ENCODE data around the gene NF2.

DNA sequence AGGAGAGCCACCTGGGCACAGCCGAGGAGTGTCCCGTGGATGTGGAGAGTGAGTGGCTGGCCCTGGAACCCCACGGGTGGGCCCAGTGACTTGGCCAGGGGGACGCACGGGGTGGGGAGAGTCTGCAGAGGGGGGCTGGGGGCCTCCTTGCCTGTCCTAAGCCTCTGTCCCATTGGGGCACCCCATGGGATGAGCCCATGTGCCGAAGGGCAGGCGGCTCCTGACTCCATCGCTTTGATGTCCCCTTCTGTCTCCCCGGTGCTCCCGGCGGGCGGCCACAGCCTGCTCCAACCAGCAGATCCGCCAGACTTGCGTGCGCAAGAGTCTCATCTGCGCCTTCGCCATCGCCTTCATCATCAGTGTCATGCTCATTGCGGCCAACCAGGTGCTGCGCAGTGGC is 125.7 kb downstream of the NF2 start:
- TF ChIP-seq, protein P1, sequence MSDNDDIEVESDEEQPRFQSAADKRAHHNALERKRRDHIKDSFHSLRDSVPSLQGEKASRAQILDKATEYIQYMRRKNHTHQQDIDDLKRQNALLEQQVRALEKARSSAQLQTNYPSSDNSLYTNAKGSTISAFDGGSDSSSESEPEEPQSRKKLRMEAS (CRISPR knock-in tag; IDR thresholded peaks at IDR 0.05), result no peak
- no peak for TF ChIP-seq TEAD4 (CRISPR knock-in tag; IDR thresholded peaks at IDR 0.05)
- TF ChIP-seq, protein P2, sequence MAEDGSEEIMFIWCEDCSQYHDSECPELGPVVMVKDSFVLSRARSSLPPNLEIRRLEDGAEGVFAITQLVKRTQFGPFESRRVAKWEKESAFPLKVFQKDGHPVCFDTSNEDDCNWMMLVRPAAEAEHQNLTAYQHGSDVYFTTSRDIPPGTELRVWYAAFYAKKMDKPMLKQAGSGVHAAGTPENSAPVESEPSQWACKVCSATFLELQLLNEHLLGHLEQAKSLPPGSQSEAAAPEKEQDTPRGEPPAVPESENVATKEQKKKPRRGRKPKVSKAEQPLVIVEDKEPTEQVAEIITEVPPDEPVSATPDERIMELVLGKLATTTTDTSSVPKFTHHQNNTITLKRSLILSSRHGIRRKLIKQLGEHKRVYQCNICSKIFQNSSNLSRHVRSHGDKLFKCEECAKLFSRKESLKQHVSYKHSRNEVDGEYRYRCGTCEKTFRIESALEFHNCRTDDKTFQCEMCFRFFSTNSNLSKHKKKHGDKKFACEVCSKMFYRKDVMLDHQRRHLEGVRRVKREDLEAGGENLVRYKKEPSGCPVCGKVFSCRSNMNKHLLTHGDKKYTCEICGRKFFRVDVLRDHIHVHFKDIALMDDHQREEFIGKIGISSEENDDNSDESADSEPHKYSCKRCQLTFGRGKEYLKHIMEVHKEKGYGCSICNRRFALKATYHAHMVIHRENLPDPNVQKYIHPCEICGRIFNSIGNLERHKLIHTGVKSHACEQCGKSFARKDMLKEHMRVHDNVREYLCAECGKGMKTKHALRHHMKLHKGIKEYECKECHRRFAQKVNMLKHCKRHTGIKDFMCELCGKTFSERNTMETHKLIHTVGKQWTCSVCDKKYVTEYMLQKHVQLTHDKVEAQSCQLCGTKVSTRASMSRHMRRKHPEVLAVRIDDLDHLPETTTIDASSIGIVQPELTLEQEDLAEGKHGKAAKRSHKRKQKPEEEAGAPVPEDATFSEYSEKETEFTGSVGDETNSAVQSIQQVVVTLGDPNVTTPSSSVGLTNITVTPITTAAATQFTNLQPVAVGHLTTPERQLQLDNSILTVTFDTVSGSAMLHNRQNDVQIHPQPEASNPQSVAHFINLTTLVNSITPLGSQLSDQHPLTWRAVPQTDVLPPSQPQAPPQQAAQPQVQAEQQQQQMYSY (CRISPR knock-in tag; IDR thresholded peaks at IDR 0.05), result no peak
- TF ChIP-seq, protein P3, sequence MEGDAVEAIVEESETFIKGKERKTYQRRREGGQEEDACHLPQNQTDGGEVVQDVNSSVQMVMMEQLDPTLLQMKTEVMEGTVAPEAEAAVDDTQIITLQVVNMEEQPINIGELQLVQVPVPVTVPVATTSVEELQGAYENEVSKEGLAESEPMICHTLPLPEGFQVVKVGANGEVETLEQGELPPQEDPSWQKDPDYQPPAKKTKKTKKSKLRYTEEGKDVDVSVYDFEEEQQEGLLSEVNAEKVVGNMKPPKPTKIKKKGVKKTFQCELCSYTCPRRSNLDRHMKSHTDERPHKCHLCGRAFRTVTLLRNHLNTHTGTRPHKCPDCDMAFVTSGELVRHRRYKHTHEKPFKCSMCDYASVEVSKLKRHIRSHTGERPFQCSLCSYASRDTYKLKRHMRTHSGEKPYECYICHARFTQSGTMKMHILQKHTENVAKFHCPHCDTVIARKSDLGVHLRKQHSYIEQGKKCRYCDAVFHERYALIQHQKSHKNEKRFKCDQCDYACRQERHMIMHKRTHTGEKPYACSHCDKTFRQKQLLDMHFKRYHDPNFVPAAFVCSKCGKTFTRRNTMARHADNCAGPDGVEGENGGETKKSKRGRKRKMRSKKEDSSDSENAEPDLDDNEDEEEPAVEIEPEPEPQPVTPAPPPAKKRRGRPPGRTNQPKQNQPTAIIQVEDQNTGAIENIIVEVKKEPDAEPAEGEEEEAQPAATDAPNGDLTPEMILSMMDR (IDR thresholded peaks at IDR 0.05), result no peak
- TF ChIP-seq ZNF232 (CRISPR knock-in tag; IDR thresholded peaks at IDR 0.05), result no peak
- no peak for TF ChIP-seq NFYB (CRISPR knock-in tag; conservative IDR thresholded peaks at IDR 0.05; ENCODE audit: low read depth)
- TF ChIP-seq NR2C2 (CRISPR knock-in tag; IDR thresholded peaks at IDR 0.05), result no peak
- TF ChIP-seq, protein P4, sequence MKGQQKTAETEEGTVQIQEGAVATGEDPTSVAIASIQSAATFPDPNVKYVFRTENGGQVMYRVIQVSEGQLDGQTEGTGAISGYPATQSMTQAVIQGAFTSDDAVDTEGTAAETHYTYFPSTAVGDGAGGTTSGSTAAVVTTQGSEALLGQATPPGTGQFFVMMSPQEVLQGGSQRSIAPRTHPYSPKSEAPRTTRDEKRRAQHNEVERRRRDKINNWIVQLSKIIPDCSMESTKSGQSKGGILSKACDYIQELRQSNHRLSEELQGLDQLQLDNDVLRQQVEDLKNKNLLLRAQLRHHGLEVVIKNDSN (CRISPR knock-in tag; IDR thresholded peaks at IDR 0.05), result no peak
- TF ChIP-seq, protein P5, sequence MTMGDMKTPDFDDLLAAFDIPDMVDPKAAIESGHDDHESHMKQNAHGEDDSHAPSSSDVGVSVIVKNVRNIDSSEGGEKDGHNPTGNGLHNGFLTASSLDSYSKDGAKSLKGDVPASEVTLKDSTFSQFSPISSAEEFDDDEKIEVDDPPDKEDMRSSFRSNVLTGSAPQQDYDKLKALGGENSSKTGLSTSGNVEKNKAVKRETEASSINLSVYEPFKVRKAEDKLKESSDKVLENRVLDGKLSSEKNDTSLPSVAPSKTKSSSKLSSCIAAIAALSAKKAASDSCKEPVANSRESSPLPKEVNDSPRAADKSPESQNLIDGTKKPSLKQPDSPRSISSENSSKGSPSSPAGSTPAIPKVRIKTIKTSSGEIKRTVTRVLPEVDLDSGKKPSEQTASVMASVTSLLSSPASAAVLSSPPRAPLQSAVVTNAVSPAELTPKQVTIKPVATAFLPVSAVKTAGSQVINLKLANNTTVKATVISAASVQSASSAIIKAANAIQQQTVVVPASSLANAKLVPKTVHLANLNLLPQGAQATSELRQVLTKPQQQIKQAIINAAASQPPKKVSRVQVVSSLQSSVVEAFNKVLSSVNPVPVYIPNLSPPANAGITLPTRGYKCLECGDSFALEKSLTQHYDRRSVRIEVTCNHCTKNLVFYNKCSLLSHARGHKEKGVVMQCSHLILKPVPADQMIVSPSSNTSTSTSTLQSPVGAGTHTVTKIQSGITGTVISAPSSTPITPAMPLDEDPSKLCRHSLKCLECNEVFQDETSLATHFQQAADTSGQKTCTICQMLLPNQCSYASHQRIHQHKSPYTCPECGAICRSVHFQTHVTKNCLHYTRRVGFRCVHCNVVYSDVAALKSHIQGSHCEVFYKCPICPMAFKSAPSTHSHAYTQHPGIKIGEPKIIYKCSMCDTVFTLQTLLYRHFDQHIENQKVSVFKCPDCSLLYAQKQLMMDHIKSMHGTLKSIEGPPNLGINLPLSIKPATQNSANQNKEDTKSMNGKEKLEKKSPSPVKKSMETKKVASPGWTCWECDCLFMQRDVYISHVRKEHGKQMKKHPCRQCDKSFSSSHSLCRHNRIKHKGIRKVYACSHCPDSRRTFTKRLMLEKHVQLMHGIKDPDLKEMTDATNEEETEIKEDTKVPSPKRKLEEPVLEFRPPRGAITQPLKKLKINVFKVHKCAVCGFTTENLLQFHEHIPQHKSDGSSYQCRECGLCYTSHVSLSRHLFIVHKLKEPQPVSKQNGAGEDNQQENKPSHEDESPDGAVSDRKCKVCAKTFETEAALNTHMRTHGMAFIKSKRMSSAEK (CRISPR knock-in tag; IDR thresholded peaks at IDR 0.05; ENCODE audit: borderline replicate concordance), result no peak
- TF ChIP-seq TP53 (CRISPR knock-in tag; IDR thresholded peaks at IDR 0.05), result no peak
- TF ChIP-seq, protein P6, sequence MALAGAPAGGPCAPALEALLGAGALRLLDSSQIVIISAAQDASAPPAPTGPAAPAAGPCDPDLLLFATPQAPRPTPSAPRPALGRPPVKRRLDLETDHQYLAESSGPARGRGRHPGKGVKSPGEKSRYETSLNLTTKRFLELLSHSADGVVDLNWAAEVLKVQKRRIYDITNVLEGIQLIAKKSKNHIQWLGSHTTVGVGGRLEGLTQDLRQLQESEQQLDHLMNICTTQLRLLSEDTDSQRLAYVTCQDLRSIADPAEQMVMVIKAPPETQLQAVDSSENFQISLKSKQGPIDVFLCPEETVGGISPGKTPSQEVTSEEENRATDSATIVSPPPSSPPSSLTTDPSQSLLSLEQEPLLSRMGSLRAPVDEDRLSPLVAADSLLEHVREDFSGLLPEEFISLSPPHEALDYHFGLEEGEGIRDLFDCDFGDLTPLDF (CRISPR knock-in tag; IDR thresholded peaks at IDR 0.05), result no peak
- TF ChIP-seq JUN (CRISPR knock-in tag; IDR thresholded peaks at IDR 0.05), result no peak
- no peak for TF ChIP-seq FOXK1 (CRISPR knock-in tag; IDR thresholded peaks at IDR 0.05)

Measured in WTC11 (cell line).